ACC112 (cell line): ENCODE results near the gene BANK1.

Source experiments
- H2AFZ ChIP-seq: fragments of 200-600 bp; sonication (generic); one replicate; pipeline ENCODE4 v1.6.0; 2017; ENCODE audit warnings: antibody characterized with exemption, low read length; ENCODE audit not compliant: unreplicated experiment
- H3K27ac ChIP-seq: fragments of 200-600 bp; sonication (generic); 2 replicates; pipeline ENCODE4 v1.5.1; 2014; ENCODE audit warnings: low read depth, mild to moderate bottlenecking, antibody characterized with exemption, low read length, moderate library complexity
- H3K27me3 ChIP-seq: fragments of 200-600 bp; sonication (generic); 2 replicates; pipeline ENCODE4 v1.6.1; 2014; ENCODE audit warnings: mild to moderate bottlenecking, antibody characterized with exemption, low read length, moderate library complexity, mixed read lengths; ENCODE audit not compliant: insufficient read depth
- H3K36me3 ChIP-seq: fragments of 200-600 bp; sonication (generic); 2 replicates; pipeline ENCODE4 v1.6.1; 2016; ENCODE audit warnings: mild to moderate bottlenecking, antibody characterized with exemption, low read length, moderate library complexity, mixed read lengths; ENCODE audit not compliant: insufficient read depth
- H3K4me1 ChIP-seq: fragments of 200-600 bp; sonication (generic); one replicate; pipeline ENCODE4 v1.6.1; 2016; ENCODE audit warnings: low read length, mixed read lengths; ENCODE audit not compliant: insufficient read depth, unreplicated experiment, control insufficient read depth
- H3K4me3 ChIP-seq: fragments of 200-600 bp; sonication (generic); 2 replicates; pipeline ENCODE4 v1.5.1; 2014; ENCODE audit warnings: mild to moderate bottlenecking, low read depth, low read length
- H3K79me2 ChIP-seq: fragments of 200-600 bp; sonication (generic); one replicate; pipeline ENCODE4 v1.6.0; 2016; ENCODE audit warnings: low read length; ENCODE audit not compliant: control insufficient read depth, unreplicated experiment, insufficient read depth

Gene BANK1

DNA sequence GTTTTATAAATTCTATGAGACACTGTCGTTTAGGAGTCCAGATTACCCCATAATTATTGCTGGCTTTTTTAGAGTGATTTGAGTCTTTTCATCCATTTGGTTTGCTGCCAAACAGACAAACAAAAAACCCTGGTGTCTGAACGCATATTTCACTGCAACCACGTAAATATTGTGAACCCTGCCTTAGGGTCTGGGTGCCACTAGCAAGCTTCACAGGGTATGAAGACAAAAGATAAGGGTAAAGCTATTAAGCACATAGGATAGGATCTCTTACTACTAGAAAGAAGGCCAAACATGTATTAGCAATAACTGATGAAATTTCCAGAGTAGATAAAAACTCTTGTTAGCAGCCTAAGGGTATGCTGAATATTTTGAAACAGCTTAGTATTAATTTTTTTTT lies 143.3 kb downstream of the BANK1 start:
- H3K4me1 ChIP-seq: no peaks in the 10 kb centered on the region
- H3K27ac ChIP-seq: no peak overlapping the region
- H3K79me2 ChIP-seq: no peaks in the 10 kb centered on the region
- no peaks in the 10 kb centered on the region for H3K27me3 ChIP-seq
- H3K4me3 ChIP-seq: no peak overlapping the region
- H2AFZ ChIP-seq: no peak overlapping the region
- H3K36me3 ChIP-seq: no peaks in the 10 kb centered on the region

DNA sequence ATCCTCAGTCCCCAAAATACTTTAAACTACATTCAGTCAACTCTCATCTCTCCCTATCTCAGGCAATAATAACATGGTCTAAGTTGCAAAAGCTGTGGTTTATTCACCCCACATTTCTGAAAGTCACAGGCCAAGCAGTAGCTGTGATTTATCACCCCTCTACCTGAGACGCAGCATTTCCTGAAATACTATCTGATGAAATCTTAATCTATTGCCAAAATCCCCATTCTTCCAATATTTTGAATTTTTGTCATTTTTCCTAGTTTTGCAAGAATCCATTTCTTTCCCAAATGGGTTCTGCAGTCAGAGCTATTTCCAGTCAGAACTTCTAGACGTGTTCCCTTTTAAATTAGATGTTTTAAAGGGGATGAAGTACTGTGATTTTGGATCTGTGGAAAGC lies 148.3 kb downstream of the BANK1 start:
- no peak overlapping the region for H3K4me3 ChIP-seq
- H3K4me1 ChIP-seq: no peaks in the 10 kb centered on the region
- no peak overlapping the region for H3K27ac ChIP-seq
- no peak overlapping the region for H2AFZ ChIP-seq
- H3K36me3 ChIP-seq: no peaks in the 10 kb centered on the region
- no peaks in the 10 kb centered on the region for H3K27me3 ChIP-seq
- H3K79me2 ChIP-seq: no peaks in the 10 kb centered on the region

DNA sequence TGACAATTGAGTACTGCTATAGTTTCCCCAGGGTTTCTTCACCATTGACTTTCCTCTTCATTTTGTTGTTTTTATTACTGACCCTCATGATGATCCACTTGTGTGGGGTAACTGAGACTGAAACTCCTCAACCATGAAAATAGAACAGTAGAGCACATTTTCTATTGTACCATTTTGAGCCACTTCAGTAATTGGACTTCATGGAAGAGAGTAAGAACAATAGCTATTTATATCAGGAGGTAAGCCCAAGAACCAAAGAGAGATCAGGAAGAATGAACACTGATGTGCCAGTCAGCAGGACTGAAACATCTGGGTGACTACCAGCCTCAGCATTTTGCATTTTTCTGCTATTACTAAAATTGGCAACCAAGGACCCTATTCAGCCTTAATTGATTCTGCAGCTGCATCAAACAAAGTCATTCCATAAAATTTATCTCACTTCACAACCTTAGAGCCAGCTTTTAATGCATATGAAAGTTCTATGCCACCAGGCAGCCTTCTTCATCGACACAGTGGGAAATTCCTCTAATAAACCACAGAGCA lies 151.4 kb downstream of the BANK1 start:
- Histone ChIP-seq H3K27me3 (no peaks in the 10 kb centered on the region), H3K4me1 (no peaks in the 10 kb centered on the region), H2AFZ (no peak overlapping the region), H3K79me2 (no peaks in the 10 kb centered on the region), H3K4me3 (no peak overlapping the region), H3K27ac (no peak overlapping the region), H3K36me3 (no peaks in the 10 kb centered on the region)

GRCh38 chr4:101942891-101943290 lies 152.4 kb downstream of the BANK1 start:
- Histone ChIP-seq H3K4me3 (no peak overlapping the region), H3K27me3 (no peaks in the 10 kb centered on the region), H3K27ac (no peak overlapping the region), H2AFZ (no peak overlapping the region), H3K4me1 (no peaks in the 10 kb centered on the region), H3K36me3 (no peaks in the 10 kb centered on the region), H3K79me2 (no peaks in the 10 kb centered on the region)

- Histone ChIP-seq H3K4me1 (no peaks in the 10 kb centered on the region), H3K27me3 (no peaks in the 10 kb centered on the region), H3K36me3 (no peaks in the 10 kb centered on the region), H2AFZ (no peak overlapping the region), H3K27ac (no peak overlapping the region), H3K79me2 (no peaks in the 10 kb centered on the region), H3K4me3 (no peak overlapping the region)
Measured at GRCh38 chr4:101944649-101945048, 154.1 kb downstream of the BANK1 start.

- H3K27me3 ChIP-seq: no peaks in the 10 kb centered on the region
- no peaks in the 10 kb centered on the region for H3K4me1 ChIP-seq
- no peak overlapping the region for H3K27ac ChIP-seq
- H3K79me2 ChIP-seq: no peaks in the 10 kb centered on the region
- H2AFZ ChIP-seq: no peak overlapping the region
- no peak overlapping the region for H3K4me3 ChIP-seq
- H3K36me3 ChIP-seq: no peaks in the 10 kb centered on the region
Measured at GRCh38 chr4:101948055-101948454, 157.5 kb downstream of the BANK1 start.

DNA sequence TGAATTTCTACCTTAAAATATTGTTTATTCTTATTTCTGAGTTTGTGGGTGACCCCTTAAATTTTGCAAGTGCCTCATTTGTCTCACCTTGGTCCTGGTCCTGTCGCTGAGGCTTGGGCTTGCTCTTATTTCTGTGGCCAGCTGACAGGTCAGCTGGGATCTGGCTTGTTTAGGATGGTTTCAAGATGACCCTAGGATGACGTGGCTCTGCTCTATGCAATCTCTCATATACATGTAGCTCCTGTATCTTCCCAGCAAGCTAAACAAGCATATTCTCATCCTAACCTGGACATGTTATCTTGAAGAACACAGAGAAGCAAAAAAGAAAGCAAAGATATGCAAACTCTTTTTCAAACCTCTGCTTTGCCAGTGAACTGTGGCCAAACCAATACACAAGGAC lies 158.4 kb downstream of the BANK1 start:
- no peaks in the 10 kb centered on the region for H3K36me3 ChIP-seq
- no peaks in the 10 kb centered on the region for H3K27me3 ChIP-seq
- no peak overlapping the region for H3K4me3 ChIP-seq
- no peak overlapping the region for H2AFZ ChIP-seq
- H3K27ac ChIP-seq: no peak overlapping the region
- H3K4me1 ChIP-seq: peaks cover 6% of the 10 kb centered on the region
- no peaks in the 10 kb centered on the region for H3K79me2 ChIP-seq

DNA sequence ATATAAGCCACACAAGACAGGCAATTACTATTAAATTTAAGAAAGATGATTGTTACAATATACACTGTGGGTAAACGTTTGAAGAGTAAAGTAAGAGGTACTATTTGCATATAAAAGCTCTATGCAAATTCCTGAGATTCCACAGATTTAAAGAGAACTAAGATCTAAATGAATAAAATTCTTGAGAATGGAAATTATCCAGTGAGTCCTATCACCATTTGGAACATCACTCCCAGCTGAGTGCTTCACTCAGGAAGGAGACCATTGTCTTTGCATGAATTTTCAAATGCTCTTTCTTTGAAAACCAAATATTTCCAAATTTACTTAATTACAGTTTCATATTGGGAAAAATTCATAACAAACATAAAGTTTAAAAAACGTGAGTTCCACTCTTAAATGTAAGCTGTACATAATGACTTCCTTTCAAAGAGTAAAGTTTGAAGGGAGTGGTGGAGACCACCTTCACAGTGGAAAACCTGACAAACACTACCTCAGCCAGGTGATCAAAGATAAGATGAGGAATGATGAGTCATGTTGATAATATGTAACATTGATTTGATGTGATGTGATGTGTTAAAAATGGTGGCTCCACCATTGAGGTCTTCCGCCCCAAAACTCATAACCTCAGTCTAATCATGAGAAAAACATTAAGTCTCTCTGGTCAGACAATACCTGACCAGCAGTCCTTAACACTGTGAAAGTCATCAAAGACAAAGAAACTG lies 159.9 kb downstream of the BANK1 start:
- Histone ChIP-seq H3K4me1 (peaks cover 16% of the 10 kb centered on the region), H3K79me2 (no peaks in the 10 kb centered on the region), H3K27me3 (no peaks in the 10 kb centered on the region), H3K4me3 (no peak overlapping the region), H3K36me3 (no peaks in the 10 kb centered on the region), H3K27ac (no peak overlapping the region), H2AFZ (no peak overlapping the region)

DNA sequence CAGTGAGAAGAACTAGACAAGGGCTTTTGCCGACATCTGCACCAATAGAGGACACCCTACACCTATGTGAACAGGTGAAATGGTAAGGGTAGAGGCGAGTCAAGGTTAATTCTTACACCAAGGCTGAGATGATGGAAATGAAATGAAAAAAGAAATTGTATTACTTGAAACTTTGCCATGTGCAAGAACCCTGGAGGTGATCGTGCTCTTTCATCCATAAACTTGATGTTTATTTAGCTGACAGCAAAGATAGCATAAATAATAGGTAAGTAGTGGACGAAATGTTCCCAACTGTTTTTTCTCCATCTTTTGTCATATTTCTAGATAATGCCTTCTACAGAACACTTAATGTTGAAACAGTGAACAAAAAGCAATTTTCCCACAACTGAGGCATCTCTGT lies 162.5 kb downstream of the BANK1 start:
- H3K4me3 ChIP-seq: no peak overlapping the region
- H3K27ac ChIP-seq: no peak overlapping the region
- H3K27me3 ChIP-seq: no peaks in the 10 kb centered on the region
- H3K36me3 ChIP-seq: no peaks in the 10 kb centered on the region
- no peak overlapping the region for H2AFZ ChIP-seq
- peaks cover 16% of the 10 kb centered on the region for H3K4me1 ChIP-seq
- no peaks in the 10 kb centered on the region for H3K79me2 ChIP-seq

GRCh38 chr4:101953949-101954348 lies 163.4 kb downstream of the BANK1 start:
- 0 out of 2 replicates have a peak overlapping the region, but pooled peaks have one; percentile 7 for H3K4me3 ChIP-seq
- H3K36me3 ChIP-seq: no peaks in the 10 kb centered on the region
- H3K79me2 ChIP-seq: no peaks in the 10 kb centered on the region
- H2AFZ ChIP-seq: peak overlapping the region; percentile 52
- H3K27me3 ChIP-seq: no peaks in the 10 kb centered on the region
- no peak overlapping the region for H3K27ac ChIP-seq
- peaks cover 16% of the 10 kb centered on the region for H3K4me1 ChIP-seq

- H3K27ac ChIP-seq: no peak overlapping the region
- no peaks in the 10 kb centered on the region for H3K79me2 ChIP-seq
- no peaks in the 10 kb centered on the region for H3K36me3 ChIP-seq
- peak overlapping the region; percentile 52 for H2AFZ ChIP-seq
- H3K27me3 ChIP-seq: no peaks in the 10 kb centered on the region
- 0 out of 2 replicates have a peak overlapping the region, but pooled peaks have one; percentile 7 for H3K4me3 ChIP-seq
- peaks cover 16% of the 10 kb centered on the region for H3K4me1 ChIP-seq
Measured at GRCh38 chr4:101954351-101954750, 163.8 kb downstream of the BANK1 start.
